Measurements from ENCODE around the gene POLG2. TPM values are rescaled to one million over a fixed set of nuclear protein-coding genes. Genes with fewer than 3 reads are reported as not detected.
A peak's percentile ranks its signal among the peaks of the same experiment; 100 is the strongest.

POLG2 gene
- total and polyA plus RNA-seq, 9 of the 15 experiments (the other 6 are each of a cell fraction or from before 2014, with no cell fraction given) = 13.4 to 44.8 (median 37.0) TPM

DNA sequence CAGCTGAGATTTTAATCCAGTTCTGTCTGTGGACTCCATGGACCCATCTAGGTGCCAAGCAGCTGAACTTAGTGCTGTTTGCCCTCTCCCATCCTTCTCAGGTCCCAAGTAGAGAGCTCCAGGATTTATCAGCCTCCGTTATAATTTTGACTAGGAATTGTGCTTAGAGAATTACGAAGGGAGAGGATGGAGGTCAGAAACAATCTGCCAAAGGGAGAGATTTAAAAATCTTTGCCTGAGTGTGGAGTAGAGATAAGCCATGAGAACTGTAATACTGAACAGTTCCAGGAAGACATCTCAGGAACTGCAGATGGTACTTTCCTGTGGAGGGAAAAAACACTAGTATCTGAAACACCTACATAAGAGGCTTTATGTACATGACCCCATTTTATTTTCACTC is 36.9 kb upstream of the POLG2 start (continued):
- TF ChIP-seq HMGN3 (IDR thresholded peaks at IDR 0.05; ENCODE audit: borderline replicate concordance, extremely low read depth, insufficient read length, low read depth, low read length) (peak; percentile 17), KLF16 (IDR thresholded peaks at IDR 0.05) (peak; percentile 52; the same call in 1 of the 2 replicates), SOX6 (IDR thresholded peaks at IDR 0.05) (peak; percentile 70; the same call in 1 of the 2 replicates), ZNF766 (CRISPR knock-in tag; conservative IDR thresholded peaks at IDR 0.05) (no peak; the same call in 1 of the 2 replicates)
- TF ChIP-seq, protein P1, sequence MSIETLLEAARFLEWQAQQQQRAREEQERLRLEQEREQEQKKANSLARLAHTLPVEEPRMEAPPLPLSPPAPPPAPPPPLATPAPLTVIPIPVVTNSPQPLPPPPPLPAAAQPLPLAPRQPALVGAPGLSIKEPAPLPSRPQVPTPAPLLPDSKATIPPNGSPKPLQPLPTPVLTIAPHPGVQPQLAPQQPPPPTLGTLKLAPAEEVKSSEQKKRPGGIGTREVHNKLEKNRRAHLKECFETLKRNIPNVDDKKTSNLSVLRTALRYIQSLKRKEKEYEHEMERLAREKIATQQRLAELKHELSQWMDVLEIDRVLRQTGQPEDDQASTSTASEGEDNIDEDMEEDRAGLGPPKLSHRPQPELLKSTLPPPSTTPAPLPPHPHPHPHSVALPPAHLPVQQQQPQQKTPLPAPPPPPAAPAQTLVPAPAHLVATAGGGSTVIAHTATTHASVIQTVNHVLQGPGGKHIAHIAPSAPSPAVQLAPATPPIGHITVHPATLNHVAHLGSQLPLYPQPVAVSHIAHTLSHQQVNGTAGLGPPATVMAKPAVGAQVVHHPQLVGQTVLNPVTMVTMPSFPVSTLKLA (conservative IDR thresholded peaks at IDR 0.05) = peak in 1 of 2 experiments; percentile 82; a peak in 2 of 4 replicates

DNA sequence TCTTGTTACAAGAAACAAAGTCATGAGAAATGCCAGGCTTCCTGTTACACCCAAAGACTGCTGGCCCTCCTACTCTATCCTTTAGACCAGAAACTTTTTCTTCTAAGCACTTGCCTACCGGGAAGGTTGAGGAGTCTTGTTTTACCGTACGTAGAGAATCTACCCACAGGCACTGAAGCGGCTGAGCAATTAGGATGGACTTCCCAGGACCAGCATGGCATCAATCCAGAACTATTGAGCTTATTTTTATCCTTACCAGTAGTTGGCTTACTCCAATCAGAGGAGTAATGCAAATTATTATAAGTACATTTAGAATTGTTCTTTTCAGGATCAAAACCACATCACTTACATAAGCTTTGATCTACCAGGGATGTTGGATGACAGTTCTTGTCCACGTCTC is 35.6 kb upstream of the POLG2 start:
- Histone ChIP-seq H3K9ac (ENCODE audit: insufficient read depth in 1 of 2, low read depth in 2 of 2, low read length in 2 of 2) (no peak overlapping the region), H3K27ac (ENCODE audit: extremely low read depth, low read depth, low read length) (no peak overlapping the region), H3K4me3 (no peak overlapping the region), H3K36me3 (ENCODE audit: control insufficient read depth, insufficient read depth, low read length) (peaks cover 99% of the 10 kb centered on the region), H3K4me1 (replicated peaks in 1 of 2; ENCODE audit: control insufficient read depth in 2 of 2, insufficient read depth in 2 of 2, low read length in 2 of 2) (peaks cover 0 to 14% of the 10 kb centered on the region in 2 experiments; a peak in 3 of 5 replicates), H4K20me1 (replicated peaks; ENCODE audit: control insufficient read depth, insufficient read depth, low read length) (no peaks in the 10 kb centered on the region), H3K4me2 (ENCODE audit: insufficient read depth, low read length) (no peak overlapping the region), H3K9me3 (replicated peaks; ENCODE audit: control insufficient read depth, insufficient read depth, low read depth, low read length) (no peaks in the 10 kb centered on the region), H3K9me1 (ENCODE audit: control insufficient read depth, insufficient read depth, low read length) (no peaks in the 10 kb centered on the region), H2AFZ (ENCODE audit: low read depth, low read length) (no peak overlapping the region), H3K27me3 (ENCODE audit: control insufficient read depth in 2 of 2, insufficient read depth in 2 of 2, low read length in 2 of 2) (no peaks in the 10 kb centered on the region), H3K79me2 (ENCODE audit: control insufficient read depth, insufficient read depth, low read length) (no peaks in the 10 kb centered on the region)
- ATAC-seq (no peak), FAIRE-seq (no peak), DNase-seq (ENCODE audit: extremely low read depth in 1 of 4, low spot score in 3 of 4) (no peak)
- ChIA-PET POLR2A (interaction anchor here (0.6 to 4.1 kb wide), 6 partner anchors 12 to 128 kb away, joined by 3 to 36 read pairs (median 4); partner anchors contain the start of genes CEP95 and DDX5), CTCF (ENCODE audit: low intra/inter-chr PET ratio) (no interaction called here)
- no TSS peak for BruUV-seq (replicated peaks)
- in situ Hi-C loops (cut with MboI) = no loop called here
- intact Hi-C loops (cut with micrococcal nuclease) = loop anchor here (10.0 kb wide), 1 partner anchor 112 kb away; no protein-coding TSS in a partner anchor
- WGBS (ENCODE audit: insufficient coverage, low coverage, missing lambda C conversion rate) = 94% methylated on average over 5 of the region's 5 CpGs
- no peak for TF ChIP-seq POLR2B (IDR thresholded peaks at IDR 0.05; ENCODE audit: low read depth, partially characterized antibody)
- TF ChIP-seq MEIS2 (IDR thresholded peaks at IDR 0.05; ENCODE audit: partially characterized antibody) = no peak
- TF ChIP-seq HEY1 (CRISPR knock-in tag; IDR thresholded peaks at IDR 0.05; ENCODE audit: borderline replicate concordance) = no peak
